ENCODE results near the gene ZC3HAV1.
A peak's percentile ranks its signal among the peaks of the same experiment; 100 is the strongest.

ZC3HAV1 gene

DNA sequence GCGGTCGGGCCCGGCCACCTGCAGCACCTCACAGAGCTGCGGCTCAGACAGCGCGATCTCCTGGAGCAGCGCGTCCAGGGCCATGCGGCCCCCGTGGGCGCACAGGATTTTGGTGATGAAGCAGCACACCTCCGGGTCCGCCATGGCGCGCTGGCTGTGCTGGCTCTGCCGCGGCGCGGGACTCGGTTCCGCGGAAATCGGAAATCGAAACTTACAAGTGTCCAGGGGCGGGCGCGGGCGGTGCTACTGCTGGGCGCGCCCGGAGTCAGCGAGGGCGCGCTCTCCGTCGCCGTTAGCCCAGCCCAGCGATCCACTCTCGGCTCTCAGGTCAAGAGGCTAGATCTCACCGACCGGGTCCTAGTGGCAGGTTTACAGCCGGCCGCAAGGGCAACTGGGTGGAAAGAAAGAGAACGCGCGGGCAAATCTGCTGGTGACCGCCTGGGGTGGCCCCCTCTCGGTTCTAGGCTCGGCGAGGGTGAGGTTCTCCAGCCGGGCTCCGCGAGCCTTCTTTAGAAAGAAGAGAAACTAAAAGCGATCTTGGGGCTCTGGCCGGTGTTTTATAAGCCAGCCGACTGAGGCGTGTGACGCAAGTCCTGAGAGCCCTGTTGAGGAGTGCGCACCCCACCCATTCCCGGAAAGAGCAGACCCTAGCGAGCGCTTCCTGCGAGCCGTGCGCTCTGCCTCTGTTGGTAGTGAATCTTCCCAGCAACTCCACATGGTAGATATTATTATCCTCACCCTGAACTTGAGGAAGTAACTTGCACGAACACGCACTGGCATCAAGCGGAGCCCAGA lies at the start of gene ZC3HAV1:
Gene ZC3HAV1, minus strand, starts transcription at position 533 of the 795 bp plus-strand sequence. Its CDS starts 389 bp downstream, at position 144.
- Histone ChIP-seq H3K4me2 (ENCODE audit: low read length) (peak within 1 kb of the TSS; percentile 76), H3K9ac (ENCODE audit: low read length) (peak within 1 kb of the TSS; percentile 77), H3K4me1 (ENCODE audit: insufficient read depth, low read length, severe bottlenecking) (peaks cover 45% of the 10 kb centered on the region), H2AFZ (ENCODE audit: low read length) (no peak within 1 kb of the TSS), H3K27me3 (ENCODE audit: insufficient read depth, low read length) (no peaks in the 10 kb centered on the region; the same call in 1 of the 2 replicates), H3K4me3 (ENCODE audit: low read depth, low read length, poor library complexity, severe bottlenecking) (peak within 1 kb of the TSS; percentile 81), H3K9me2 (ENCODE audit: low read depth, low read length) (no peaks in the 10 kb centered on the region), H3F3A (ENCODE audit: insufficient read depth, low read length) (no peaks in the 10 kb centered on the region), H3K27ac (ENCODE audit: low read depth, low read length, poor library complexity, severe bottlenecking) (peak within 1 kb of the TSS; percentile 76), H3K9me3 (ENCODE audit: low read length) (no peaks in the 10 kb centered on the region), H3K36me3 (ENCODE audit: insufficient read depth, low read length) (no peaks in the 10 kb centered on the region), H4K20me1 (ENCODE audit: insufficient read depth, low read length) (no peaks in the 10 kb centered on the region), H3K79me2 (ENCODE audit: insufficient read depth, low read length) (no peaks in the 10 kb centered on the region)
- TF ChIP-seq, protein P1, sequence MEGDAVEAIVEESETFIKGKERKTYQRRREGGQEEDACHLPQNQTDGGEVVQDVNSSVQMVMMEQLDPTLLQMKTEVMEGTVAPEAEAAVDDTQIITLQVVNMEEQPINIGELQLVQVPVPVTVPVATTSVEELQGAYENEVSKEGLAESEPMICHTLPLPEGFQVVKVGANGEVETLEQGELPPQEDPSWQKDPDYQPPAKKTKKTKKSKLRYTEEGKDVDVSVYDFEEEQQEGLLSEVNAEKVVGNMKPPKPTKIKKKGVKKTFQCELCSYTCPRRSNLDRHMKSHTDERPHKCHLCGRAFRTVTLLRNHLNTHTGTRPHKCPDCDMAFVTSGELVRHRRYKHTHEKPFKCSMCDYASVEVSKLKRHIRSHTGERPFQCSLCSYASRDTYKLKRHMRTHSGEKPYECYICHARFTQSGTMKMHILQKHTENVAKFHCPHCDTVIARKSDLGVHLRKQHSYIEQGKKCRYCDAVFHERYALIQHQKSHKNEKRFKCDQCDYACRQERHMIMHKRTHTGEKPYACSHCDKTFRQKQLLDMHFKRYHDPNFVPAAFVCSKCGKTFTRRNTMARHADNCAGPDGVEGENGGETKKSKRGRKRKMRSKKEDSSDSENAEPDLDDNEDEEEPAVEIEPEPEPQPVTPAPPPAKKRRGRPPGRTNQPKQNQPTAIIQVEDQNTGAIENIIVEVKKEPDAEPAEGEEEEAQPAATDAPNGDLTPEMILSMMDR (IDR thresholded peaks at IDR 0.05; ENCODE audit: low read length) = no peak; the same call in 1 of the 2 replicates
- no peak for TF ChIP-seq EZH2 (IDR thresholded peaks at IDR 0.05; ENCODE audit: borderline replicate concordance, low read length)

DNA sequence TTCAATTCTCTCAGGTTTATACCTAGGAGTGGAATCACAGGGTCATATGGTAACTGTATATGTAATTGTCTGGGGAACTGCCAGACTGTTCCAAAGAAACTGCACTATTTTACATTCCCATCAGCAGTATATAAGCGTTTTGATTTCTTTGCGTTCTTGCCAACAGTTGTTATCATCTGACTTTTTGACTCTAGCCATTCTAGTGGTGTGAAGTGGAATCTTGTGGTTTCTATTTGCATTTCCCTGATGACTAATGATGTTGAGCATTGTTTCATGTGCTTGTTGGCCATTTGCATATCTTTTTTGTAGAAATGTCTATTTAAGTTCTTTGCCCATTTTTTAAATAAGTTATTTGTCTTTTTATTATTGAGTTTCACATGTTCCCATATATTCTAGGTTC lies 44.3 kb upstream of the ZC3HAV1 start:
- Histone ChIP-seq H3K27me3 (ENCODE audit: insufficient read depth, low read length) (no peaks in the 10 kb centered on the region), H3K9me2 (ENCODE audit: low read depth, low read length) (no peaks in the 10 kb centered on the region), H3K27ac (ENCODE audit: low read depth, low read length, poor library complexity, severe bottlenecking) (no peak overlapping the region), H3K4me1 (ENCODE audit: insufficient read depth, low read length, severe bottlenecking) (no peaks in the 10 kb centered on the region), H3K9me3 (ENCODE audit: low read length) (no peaks in the 10 kb centered on the region), H3K9ac (ENCODE audit: low read length) (no peak overlapping the region), H3F3A (ENCODE audit: insufficient read depth, low read length) (no peaks in the 10 kb centered on the region), H3K4me2 (ENCODE audit: low read length) (no peak overlapping the region), H4K20me1 (ENCODE audit: insufficient read depth, low read length) (no peaks in the 10 kb centered on the region), H3K79me2 (ENCODE audit: insufficient read depth, low read length) (no peaks in the 10 kb centered on the region), H2AFZ (ENCODE audit: low read length) (no peak overlapping the region), H3K4me3 (ENCODE audit: low read depth, low read length, poor library complexity, severe bottlenecking) (no peak overlapping the region), H3K36me3 (ENCODE audit: insufficient read depth, low read length) (no peaks in the 10 kb centered on the region)
- TF ChIP-seq, protein P1 (IDR thresholded peaks at IDR 0.05; ENCODE audit: low read length) = no peak
- no peak for TF ChIP-seq EZH2 (IDR thresholded peaks at IDR 0.05; ENCODE audit: borderline replicate concordance, low read length)

DNA sequence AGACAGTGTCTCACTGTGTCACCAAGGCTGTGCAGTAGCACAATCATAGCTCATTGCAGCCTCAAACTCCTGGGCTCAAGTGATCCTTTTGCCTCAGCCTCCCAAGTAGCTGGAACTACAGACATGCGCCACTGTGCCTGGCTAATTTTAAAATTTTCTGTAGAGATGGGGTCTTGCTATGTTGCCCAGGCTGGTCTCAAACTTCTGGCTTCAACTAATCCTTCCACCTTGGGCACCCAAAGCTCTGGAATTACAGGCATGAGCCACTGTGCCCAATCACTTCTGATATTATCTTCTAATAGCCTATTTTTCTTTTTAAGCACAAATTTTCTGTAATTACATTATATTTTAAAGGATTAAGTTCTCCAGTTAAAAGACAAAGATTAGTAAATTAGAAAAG lies 42.6 kb upstream of the ZC3HAV1 start:
- TF ChIP-seq EZH2 (IDR thresholded peaks at IDR 0.05; ENCODE audit: borderline replicate concordance, low read length) = no peak
- TF ChIP-seq, protein P1 (IDR thresholded peaks at IDR 0.05; ENCODE audit: low read length) = no peak
- H3K36me3 ChIP-seq (ENCODE audit: insufficient read depth, low read length) = no peaks in the 10 kb centered on the region
- no peak overlapping the region for H2AFZ ChIP-seq (ENCODE audit: low read length)
- no peaks in the 10 kb centered on the region for H3K79me2 ChIP-seq (ENCODE audit: insufficient read depth, low read length)
- H3K4me2 ChIP-seq (ENCODE audit: low read length) = no peak overlapping the region
- H4K20me1 ChIP-seq (ENCODE audit: insufficient read depth, low read length) = no peaks in the 10 kb centered on the region
- no peaks in the 10 kb centered on the region for H3K27me3 ChIP-seq (ENCODE audit: insufficient read depth, low read length)
- H3K27ac ChIP-seq (ENCODE audit: low read depth, low read length, poor library complexity, severe bottlenecking) = no peak overlapping the region
- H3K9ac ChIP-seq (ENCODE audit: low read length) = no peak overlapping the region
- H3K9me3 ChIP-seq (ENCODE audit: low read length) = no peaks in the 10 kb centered on the region
- H3K4me1 ChIP-seq (ENCODE audit: insufficient read depth, low read length, severe bottlenecking) = no peaks in the 10 kb centered on the region
- no peaks in the 10 kb centered on the region for H3K9me2 ChIP-seq (ENCODE audit: low read depth, low read length)
- no peak overlapping the region for H3K4me3 ChIP-seq (ENCODE audit: low read depth, low read length, poor library complexity, severe bottlenecking)
- H3F3A ChIP-seq (ENCODE audit: insufficient read depth, low read length) = no peaks in the 10 kb centered on the region

All from OCI-LY1 (cell line).